Esophagus squamous epithelium (tissue), 4 donors: ENCODE results near the gene PLPP7.

ENCODE experiments used
- CTCF ChIP-seq, 6 experiments: fragments of 450-650 bp in 4 of 6; fragments of 200-600 bp in 2 of 6; sonication (generic) in 2 of 6; IDR thresholded peaks; one replicate each; pipeline ENCODE4 v1.5.1; 2016 to 2019; ENCODE audit warnings: antibody characterized with exemption in 6 of 6, mild to moderate bottlenecking in 4 of 6, moderate library complexity in 4 of 6
- POLR2A ChIP-seq, 4 donors: fragments of 450-650 bp; IDR thresholded peaks; one replicate each; pipeline ENCODE4 v1.6.1; 2017; ENCODE audit warnings: antibody characterized with exemption in 4 of 4, mild to moderate bottlenecking in 4 of 4, moderate library complexity in 3 of 4

- TF ChIP-seq CTCF (IDR thresholded peaks at IDR 0.05) = no peak
- TF ChIP-seq POLR2A (IDR thresholded peaks at IDR 0.05) = no peak
Observed at GRCh38 chr9:131307974-131308373, 18.5 kb downstream of the PLPP7 start.
